Choroid plexus epithelial cell (primary cell): ENCODE results near the gene IL1RL2.

Source experiments
- DNase-seq: peaks from one replicate; pipeline ENCODE4 v3.0.0-alpha.2; 2010; ENCODE audit warnings: low read depth
- H3K4me3 ChIP-seq: 2 replicates; pipeline ENCODE4 v1.5.1; 2011; ENCODE audit warnings: low read depth, mild to moderate bottlenecking, control low read depth, low read length, moderate library complexity
- CTCF ChIP-seq: conservative IDR thresholded peaks from 2 replicates; pipeline ENCODE4 v1.5.1; 2011; ENCODE audit warnings: low read depth, mild to moderate bottlenecking, control low read depth, inconsistent platforms, low read length, moderate library complexity

The IL1RL2 gene

DNA sequence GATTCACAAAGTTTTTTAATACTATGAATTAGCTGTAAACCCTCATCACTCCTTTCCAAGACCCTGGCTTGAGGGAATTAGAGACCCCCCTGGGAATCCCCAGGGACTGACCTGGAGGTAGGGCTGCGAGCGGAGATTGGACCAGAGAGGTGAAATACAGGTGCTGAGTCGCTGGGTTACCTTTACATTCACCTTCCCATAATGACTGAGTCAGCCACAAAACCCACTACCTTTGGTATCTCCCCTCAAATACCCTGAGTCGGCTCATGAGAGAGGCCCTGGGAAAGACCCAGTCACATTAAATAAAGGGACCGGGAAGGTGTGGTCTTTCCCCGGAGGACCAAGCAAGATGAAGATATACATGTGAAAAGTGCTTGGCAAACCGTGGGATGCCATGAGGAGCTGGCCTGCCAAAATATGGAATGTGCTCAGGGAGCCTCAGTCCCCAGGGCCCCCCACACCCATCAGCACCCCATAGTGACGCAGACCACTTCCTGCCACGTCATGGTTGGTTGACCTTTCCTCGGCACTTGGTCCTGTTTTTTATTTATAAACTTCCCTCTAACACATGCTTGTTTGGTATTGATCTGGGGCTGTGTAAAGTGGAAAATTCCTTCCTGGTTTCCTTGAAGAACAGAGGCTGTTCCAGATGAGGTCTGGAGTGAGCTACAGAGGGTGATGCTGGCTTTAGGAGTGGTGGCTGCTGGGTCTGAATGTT is 51.4 kb downstream of the IL1RL2 start:
- TF ChIP-seq CTCF, result no peak
- DNase-seq, result peak; percentile 83

DNA sequence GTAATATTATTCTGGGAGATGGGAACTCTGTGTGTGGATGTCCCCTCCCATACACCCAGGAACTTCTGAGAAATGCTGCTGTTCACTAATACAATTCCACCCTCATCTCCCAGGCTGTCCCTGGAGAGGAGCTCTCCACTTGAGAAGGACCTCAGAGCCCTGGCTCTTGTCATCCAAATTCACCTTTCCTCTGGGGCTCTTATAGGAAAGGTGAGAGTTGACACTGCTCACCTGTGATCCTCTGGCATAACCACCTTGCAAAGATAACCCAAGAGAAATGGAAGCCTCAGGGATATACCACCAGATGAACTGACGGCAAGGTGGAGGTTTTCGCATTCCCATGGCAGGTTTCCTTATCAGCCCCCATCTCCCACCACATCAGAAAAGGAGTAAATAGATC is 52.0 kb downstream of the IL1RL2 start:
- no peak for TF ChIP-seq CTCF
- DNase-seq, result no peak
- H3K4me3 ChIP-seq, result no peak overlapping the region

More for the DNA sequence above, 51.4 kb downstream of the IL1RL2 start:
- H3K4me3 ChIP-seq, result no peak overlapping the region

- TF ChIP-seq CTCF, result no peak
- no peak overlapping the region for H3K4me3 ChIP-seq
- DNase-seq, result no peak
Measured at GRCh38 chr2:102239344-102239743, 52.5 kb downstream of the IL1RL2 start.

GRCh38 chr2:102240640-102241370 is 54.0 kb downstream of the IL1RL2 start:
- peak; percentile 99 for DNase-seq
- TF ChIP-seq CTCF, result peak; percentile 100
- no peak overlapping the region for H3K4me3 ChIP-seq

- TF ChIP-seq CTCF, result no peak
- no peak overlapping the region for H3K4me3 ChIP-seq
- DNase-seq, result no peak
Measured at GRCh38 chr2:102241616-102242305, 54.9 kb downstream of the IL1RL2 start.

DNA sequence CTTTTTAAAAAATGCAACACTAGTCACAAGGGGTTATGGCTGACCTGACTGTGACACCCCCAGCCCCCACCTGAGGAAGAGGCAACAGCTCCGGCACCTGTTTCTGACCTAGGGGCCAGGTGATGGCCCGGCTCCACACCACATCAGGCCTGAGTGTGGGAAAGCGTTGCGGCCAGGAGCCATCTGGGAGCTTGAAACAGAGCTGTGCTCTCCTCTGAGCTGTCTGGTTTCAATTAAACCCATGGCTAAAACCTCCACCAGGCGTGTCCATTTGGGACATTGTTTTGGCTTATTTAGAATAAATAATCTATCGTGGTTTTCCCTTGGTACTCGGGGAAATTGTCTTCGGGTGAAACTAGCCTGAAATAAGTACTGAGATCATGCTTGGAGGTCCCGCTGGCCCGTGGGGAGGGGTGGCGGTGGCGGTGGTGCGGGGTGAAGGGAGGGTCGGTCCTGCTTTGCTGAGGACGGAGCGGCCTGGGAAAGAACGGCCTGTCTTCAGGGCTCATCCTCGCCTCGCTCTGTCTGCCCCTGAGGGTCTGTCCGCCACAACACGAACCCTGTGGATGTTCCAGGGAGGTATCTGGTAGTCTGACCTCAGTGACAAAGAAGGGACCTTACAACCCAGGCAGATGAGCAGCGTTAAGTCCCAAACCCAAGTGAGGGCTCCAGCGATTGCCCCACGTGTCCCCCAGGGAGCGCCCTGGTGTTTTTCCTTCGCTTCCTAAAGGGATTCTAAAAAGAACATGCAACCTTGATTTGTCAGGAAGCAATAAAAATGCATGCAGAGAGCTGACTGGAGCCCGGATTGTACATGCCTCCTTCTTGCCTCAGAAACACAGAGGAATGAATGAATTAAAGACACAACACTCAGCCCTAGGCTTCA is 58.7 kb downstream of the IL1RL2 start:
- H3K4me3 ChIP-seq, result peak overlapping the region; percentile 13
- DNase-seq, result peak; percentile 65
- peak; percentile 57 for TF ChIP-seq CTCF
